Caco-2 (cell line): ENCODE results near the gene SLC25A21. TPM values are rescaled to one million over a fixed set of nuclear protein-coding genes. Genes with fewer than 3 reads are reported as not detected.

ENCODE experiments used
- BruUV-seq: library from RNA; stranded (reverse); fragments of 400-500 nt; replicated peaks from 2 replicates; lab custom pipeline; 2021; lab: Mats Ljungman, UMichigan
- CTCF ChIA-PET: fragments of 300-600 bp; sonication (Branson Sonifier 250); formaldehyde crosslinking; loops from one replicate; lab custom pipeline; 2022; ENCODE audit warnings: antibody characterized with exemption; lab: Charles Lee
- POLR2A ChIA-PET: fragments of 300-600 bp; sonication (Branson Sonifier 250); formaldehyde crosslinking; loops from one replicate; lab custom pipeline; 2022; ENCODE audit warnings: antibody characterized with exemption; lab: Charles Lee
- DNase-seq, 2 experiments: peaks; one replicate each; pipeline versions ENCODE4 v3.0.0 to v3.0.0-alpha.2; 2020 to 2022
- H3K27me3 ChIP-seq: replicated peaks from 2 replicates; pipeline ENCODE4 v1.6.0; 2011; ENCODE audit warnings: low read length; ENCODE audit not compliant: control insufficient read depth, insufficient read depth
- H3K36me3 ChIP-seq: 2 replicates; pipeline ENCODE4 v1.5.1; 2011; ENCODE audit warnings: low read length; ENCODE audit not compliant: control insufficient read depth, insufficient read depth
- H3K4me1 ChIP-seq: fragments of 250-450 bp; sonication (Bioruptor Pico); 2 replicates; pipeline ENCODE4 v1.5.1; 2020; ENCODE audit warnings: mild to moderate bottlenecking
- H3K4me3 ChIP-seq: 2 replicates; pipeline ENCODE4 v1.5.1; 2011; ENCODE audit warnings: low read depth, mild to moderate bottlenecking, control low read depth, low read length
- H3K9me3 ChIP-seq: fragments of 250-450 bp; sonication (Bioruptor Pico); 2 replicates; pipeline ENCODE4 v1.5.1; 2020; ENCODE audit warnings: mild to moderate bottlenecking, moderate library complexity
- H3K27ac Mint-ChIP-seq: one replicate; pipeline ENCODE4 v1.8.0; 2022; ENCODE audit warnings: mixed read lengths; ENCODE audit not compliant: unreplicated experiment
- H3K27me3 Mint-ChIP-seq: one replicate; pipeline ENCODE4 v1.8.0; 2022; ENCODE audit warnings: mixed read lengths; ENCODE audit not compliant: insufficient read depth, unreplicated experiment
- H3K36me3 Mint-ChIP-seq: one replicate; pipeline ENCODE4 v1.8.0; 2022; ENCODE audit warnings: mild to moderate bottlenecking, mixed read lengths; ENCODE audit not compliant: insufficient read depth, unreplicated experiment
- H3K4me1 Mint-ChIP-seq: one replicate; pipeline ENCODE4 v1.8.0; 2022; ENCODE audit warnings: low read depth, mixed read lengths; ENCODE audit not compliant: unreplicated experiment
- H3K4me3 Mint-ChIP-seq: one replicate; pipeline ENCODE4 v1.8.0; 2022; ENCODE audit warnings: mild to moderate bottlenecking, moderate library complexity, mixed read lengths; ENCODE audit not compliant: unreplicated experiment
- H3K9me3 Mint-ChIP-seq: one replicate; pipeline ENCODE4 v1.8.0; 2022; ENCODE audit warnings: mixed read lengths; ENCODE audit not compliant: unreplicated experiment
- intact Hi-C: fragments of 100-400 bp; cut with micrococcal nuclease; formaldehyde crosslinking; loops from one replicate; pipeline ENCODE4 v1.10.0; 2022; ENCODE audit not compliant: unreplicated experiment
- total RNA-seq: library from RNA; stranded (reverse); gene quantifications from 2 replicates; pipeline ENCODE4 v1.2.3, GENCODE V29; 2022
- TF ChIP-seq, protein P1 (sequence below), 2 experiments: fragments of 200-600 bp in 1 of 2; IDR thresholded peaks; 1 replicate in 1 of 2; 2 replicates in 1 of 2; pipeline versions ENCODE4 v1.5.1 to v1.8.0; 2011 to 2022; ENCODE audit warnings: antibody characterized with exemption in 1 of 2, control low read depth in 1 of 2, inconsistent platforms in 1 of 2, low read depth in 1 of 2, low read length in 1 of 2, mild to moderate bottlenecking in 1 of 2, moderate library complexity in 1 of 2; ENCODE audit not compliant: insufficient read depth in 1 of 2, severe bottlenecking in 1 of 2, unreplicated experiment in 1 of 2

Gene SLC25A21
- total RNA-seq, 1 experiment from 2014 or later, result 3.2 TPM

- H3K9me3 Mint-ChIP-seq, result no peaks in the 10 kb centered on the region
- TF ChIP-seq, protein P1, sequence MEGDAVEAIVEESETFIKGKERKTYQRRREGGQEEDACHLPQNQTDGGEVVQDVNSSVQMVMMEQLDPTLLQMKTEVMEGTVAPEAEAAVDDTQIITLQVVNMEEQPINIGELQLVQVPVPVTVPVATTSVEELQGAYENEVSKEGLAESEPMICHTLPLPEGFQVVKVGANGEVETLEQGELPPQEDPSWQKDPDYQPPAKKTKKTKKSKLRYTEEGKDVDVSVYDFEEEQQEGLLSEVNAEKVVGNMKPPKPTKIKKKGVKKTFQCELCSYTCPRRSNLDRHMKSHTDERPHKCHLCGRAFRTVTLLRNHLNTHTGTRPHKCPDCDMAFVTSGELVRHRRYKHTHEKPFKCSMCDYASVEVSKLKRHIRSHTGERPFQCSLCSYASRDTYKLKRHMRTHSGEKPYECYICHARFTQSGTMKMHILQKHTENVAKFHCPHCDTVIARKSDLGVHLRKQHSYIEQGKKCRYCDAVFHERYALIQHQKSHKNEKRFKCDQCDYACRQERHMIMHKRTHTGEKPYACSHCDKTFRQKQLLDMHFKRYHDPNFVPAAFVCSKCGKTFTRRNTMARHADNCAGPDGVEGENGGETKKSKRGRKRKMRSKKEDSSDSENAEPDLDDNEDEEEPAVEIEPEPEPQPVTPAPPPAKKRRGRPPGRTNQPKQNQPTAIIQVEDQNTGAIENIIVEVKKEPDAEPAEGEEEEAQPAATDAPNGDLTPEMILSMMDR (IDR thresholded peaks at IDR 0.05; ENCODE audit: insufficient read depth in 1 of 2, low read depth in 1 of 2, low read length in 1 of 2, severe bottlenecking in 1 of 2, unreplicated experiment in 1 of 2), result no peak
- no peaks in the 10 kb centered on the region for H3K27me3 ChIP-seq
- H3K4me3 Mint-ChIP-seq, result no peak overlapping the region
- intact Hi-C loops, result no loop called here
- H3K27me3 Mint-ChIP-seq, result no peaks in the 10 kb centered on the region
- H3K4me1 ChIP-seq, result peaks cover 57% of the 10 kb centered on the region
- BruUV-seq, result no TSS peak
- CTCF ChIA-PET, result no interaction called here
- H3K9me3 ChIP-seq, result no peaks in the 10 kb centered on the region
- no peaks in the 10 kb centered on the region for H3K36me3 ChIP-seq
- H3K4me1 Mint-ChIP-seq, result peaks cover 39% of the 10 kb centered on the region
- no peak for DNase-seq
- peak overlapping the region; percentile 59 for H3K27ac Mint-ChIP-seq
- no peaks in the 10 kb centered on the region for H3K36me3 Mint-ChIP-seq
- POLR2A ChIA-PET, result no interaction called here
- H3K4me3 ChIP-seq, result no peak overlapping the region
Observed at GRCh38 chr14:36768638-36769337, 403.6 kb downstream of the SLC25A21 start.

GRCh38 chr14:36767603-36768281, 404.7 kb downstream of the SLC25A21 start:
- Histone ChIP-seq H3K4me1 (peaks cover 47% of the 10 kb centered on the region), H3K27me3 (no peaks in the 10 kb centered on the region), H3K9me3 (no peaks in the 10 kb centered on the region), H3K36me3 (no peaks in the 10 kb centered on the region), H3K4me3 (no peak overlapping the region)
- Mint-ChIP-seq H3K27me3 (no peaks in the 10 kb centered on the region), H3K36me3 (no peaks in the 10 kb centered on the region), H3K4me3 (peak overlapping the region; percentile 17), H3K9me3 (no peaks in the 10 kb centered on the region), H3K4me1 (peaks cover 35% of the 10 kb centered on the region), H3K27ac (peak overlapping the region; percentile 59)
- ChIA-PET POLR2A (no interaction called here), CTCF (no interaction called here)
- intact Hi-C loops, result no loop called here
- BruUV-seq, result no TSS peak
- TF ChIP-seq, protein P1 (IDR thresholded peaks at IDR 0.05; ENCODE audit: insufficient read depth in 1 of 2, low read depth in 1 of 2, low read length in 1 of 2, severe bottlenecking in 1 of 2, unreplicated experiment in 1 of 2), result no peak
- DNase-seq, result no peak

DNA sequence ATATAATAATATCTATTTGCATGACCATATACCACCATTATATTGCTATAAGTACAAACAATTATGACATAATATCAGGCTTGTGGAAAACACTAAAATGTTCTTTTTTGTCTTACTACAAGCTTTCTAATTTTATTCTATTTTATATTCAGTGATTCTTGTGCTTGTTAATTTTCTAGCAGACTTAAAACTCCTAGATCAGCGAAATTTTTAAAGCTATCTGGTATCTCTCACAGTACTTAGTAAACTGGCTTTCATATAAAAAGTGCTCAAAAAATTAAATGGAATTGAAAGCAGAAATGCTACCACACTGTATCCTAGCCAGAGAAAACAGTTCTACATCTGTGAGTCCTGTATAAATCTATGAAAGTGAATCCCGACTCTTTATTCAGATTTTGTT, 405.4 kb downstream of the SLC25A21 start:
- Histone ChIP-seq H3K4me1 (peaks cover 39% of the 10 kb centered on the region), H3K27me3 (no peaks in the 10 kb centered on the region), H3K9me3 (no peaks in the 10 kb centered on the region), H3K4me3 (no peak overlapping the region), H3K36me3 (no peaks in the 10 kb centered on the region)
- Mint-ChIP-seq H3K4me1 (peaks cover 35% of the 10 kb centered on the region), H3K27me3 (no peaks in the 10 kb centered on the region), H3K9me3 (no peaks in the 10 kb centered on the region), H3K4me3 (peak overlapping the region; percentile 17), H3K27ac (peak overlapping the region; percentile 59), H3K36me3 (no peaks in the 10 kb centered on the region)
- TF ChIP-seq, protein P1 (IDR thresholded peaks at IDR 0.05; ENCODE audit: insufficient read depth in 1 of 2, low read depth in 1 of 2, low read length in 1 of 2, severe bottlenecking in 1 of 2, unreplicated experiment in 1 of 2), result no peak
- intact Hi-C loops, result no loop called here
- POLR2A ChIA-PET, result no interaction called here
- BruUV-seq, result no TSS peak
- CTCF ChIA-PET, result no interaction called here
- DNase-seq, result no peak
